Parathyroid adenoma (tissue), 2 donors: Measurements from ENCODE around the gene RYR1.

Experiments used
- H2AFZ ChIP-seq: fragments of 300-600 bp; sonication (generic); one replicate; pipeline ENCODE4 v1.7.0; 2017; ENCODE audit warnings: antibody characterized with exemption, mild to moderate bottlenecking
- H3K27ac ChIP-seq: fragments of 300-600 bp; sonication (generic); one replicate; pipeline ENCODE4 v1.7.0; 2017
- H3K27me3 ChIP-seq: fragments of 300-600 bp; sonication (generic); one replicate; pipeline ENCODE4 v1.7.0; 2017; ENCODE audit warnings: low read length; ENCODE audit not compliant: control insufficient read depth, insufficient read depth
- H3K36me3 ChIP-seq: fragments of 300-600 bp; sonication (generic); one replicate; pipeline ENCODE4 v1.7.0; 2017; ENCODE audit warnings: low read length; ENCODE audit not compliant: control insufficient read depth, insufficient read depth
- H3K4me1 ChIP-seq: fragments of 300-600 bp; sonication (generic); one replicate; pipeline ENCODE4 v1.7.0; 2017; ENCODE audit warnings: control low read depth
- H3K4me2 ChIP-seq: fragments of 300-600 bp; sonication (generic); one replicate; pipeline ENCODE4 v1.7.0; 2017; ENCODE audit warnings: low read length
- H3K4me3 ChIP-seq: fragments of 300-600 bp; sonication (generic); one replicate; pipeline ENCODE4 v1.7.0; 2017; ENCODE audit warnings: low read depth, low read length
- H3K79me2 ChIP-seq: fragments of 300-600 bp; sonication (generic); one replicate; pipeline ENCODE4 v1.7.0; 2017; ENCODE audit warnings: control low read depth
- H3K9ac ChIP-seq: fragments of 300-600 bp; sonication (generic); one replicate; pipeline ENCODE4 v1.7.0; 2017; ENCODE audit warnings: mild to moderate bottlenecking
- H3K9me3 ChIP-seq: fragments of 300-600 bp; sonication (generic); one replicate; pipeline ENCODE4 v1.7.0; 2017; ENCODE audit warnings: low read length; ENCODE audit not compliant: control insufficient read depth
- CTCF ChIP-seq: fragments of 300-600 bp; sonication (generic); IDR thresholded peaks from one replicate; pipeline ENCODE4 v1.7.0; 2017; ENCODE audit warnings: antibody characterized with exemption, mild to moderate bottlenecking
- donor health status: primary hyperparathyroidism.

Gene RYR1

GRCh38 chr19:38482496-38482895 lies 49.0 kb downstream of the RYR1 start:
- Histone ChIP-seq H3K27me3 (no peaks in the 10 kb centered on the region), H3K4me1 (no peaks in the 10 kb centered on the region), H3K4me2 (no peak overlapping the region), H3K27ac (no peak overlapping the region), H3K9ac (no peak overlapping the region), H3K79me2 (no peaks in the 10 kb centered on the region), H3K9me3 (no peaks in the 10 kb centered on the region), H2AFZ (no peak overlapping the region), H3K4me3 (no peak overlapping the region), H3K36me3 (no peaks in the 10 kb centered on the region)
- TF ChIP-seq CTCF, result no peak

- TF ChIP-seq CTCF, result no peak
- H3K27me3 ChIP-seq, result no peaks in the 10 kb centered on the region
- no peak overlapping the region for H3K4me3 ChIP-seq
Observed at GRCh38 chr19:38483016-38483630, 49.6 kb downstream of the RYR1 start.

GRCh38 chr19:38484747-38485146 lies 51.3 kb downstream of the RYR1 start:
- H3K27ac ChIP-seq, result no peak overlapping the region
- H3K27me3 ChIP-seq, result no peaks in the 10 kb centered on the region
- TF ChIP-seq CTCF, result no peak
- H3K36me3 ChIP-seq, result no peaks in the 10 kb centered on the region
- no peaks in the 10 kb centered on the region for H3K4me1 ChIP-seq
- H3K9me3 ChIP-seq, result no peaks in the 10 kb centered on the region
- no peak overlapping the region for H3K9ac ChIP-seq
- H3K4me2 ChIP-seq, result no peak overlapping the region
- no peak overlapping the region for H3K4me3 ChIP-seq
- no peaks in the 10 kb centered on the region for H3K79me2 ChIP-seq
- H2AFZ ChIP-seq, result no peak overlapping the region

More at GRCh38 chr19:38483016-38483630, 49.6 kb downstream of the RYR1 start:
- Histone ChIP-seq H3K79me2 (no peaks in the 10 kb centered on the region), H3K36me3 (no peaks in the 10 kb centered on the region), H3K4me2 (no peak overlapping the region), H3K9me3 (no peaks in the 10 kb centered on the region), H3K27ac (no peak overlapping the region), H3K4me1 (no peaks in the 10 kb centered on the region), H3K9ac (no peak overlapping the region), H2AFZ (no peak overlapping the region)

- no peak overlapping the region for H2AFZ ChIP-seq
- no peaks in the 10 kb centered on the region for H3K4me1 ChIP-seq
- H3K27ac ChIP-seq, result no peak overlapping the region
- no peak for TF ChIP-seq CTCF
- H3K36me3 ChIP-seq, result no peaks in the 10 kb centered on the region
- H3K9me3 ChIP-seq, result no peaks in the 10 kb centered on the region
- no peak overlapping the region for H3K4me3 ChIP-seq
- H3K4me2 ChIP-seq, result no peak overlapping the region
- H3K79me2 ChIP-seq, result no peaks in the 10 kb centered on the region
- H3K9ac ChIP-seq, result no peak overlapping the region
- no peaks in the 10 kb centered on the region for H3K27me3 ChIP-seq
Observed at GRCh38 chr19:38485541-38486285, 52.2 kb downstream of the RYR1 start.
